HL-60/S4 (cell line): ENCODE measurements around the gene SSRP1.
"Not testable (repeated sequence)": the region's sequence is repeated elsewhere in the genome, so short reads cannot be mapped to it uniquely, and the experiment has no call there.

Experiments
- in situ Hi-C: fragments of 300-500 bp; cut with MboI; formaldehyde crosslinking; loops from 2 replicates; pipeline ENCODE4 v1.14.3; 2022; ENCODE audit warnings: low sequenced_read_pairs

SSRP1 gene, protein sequence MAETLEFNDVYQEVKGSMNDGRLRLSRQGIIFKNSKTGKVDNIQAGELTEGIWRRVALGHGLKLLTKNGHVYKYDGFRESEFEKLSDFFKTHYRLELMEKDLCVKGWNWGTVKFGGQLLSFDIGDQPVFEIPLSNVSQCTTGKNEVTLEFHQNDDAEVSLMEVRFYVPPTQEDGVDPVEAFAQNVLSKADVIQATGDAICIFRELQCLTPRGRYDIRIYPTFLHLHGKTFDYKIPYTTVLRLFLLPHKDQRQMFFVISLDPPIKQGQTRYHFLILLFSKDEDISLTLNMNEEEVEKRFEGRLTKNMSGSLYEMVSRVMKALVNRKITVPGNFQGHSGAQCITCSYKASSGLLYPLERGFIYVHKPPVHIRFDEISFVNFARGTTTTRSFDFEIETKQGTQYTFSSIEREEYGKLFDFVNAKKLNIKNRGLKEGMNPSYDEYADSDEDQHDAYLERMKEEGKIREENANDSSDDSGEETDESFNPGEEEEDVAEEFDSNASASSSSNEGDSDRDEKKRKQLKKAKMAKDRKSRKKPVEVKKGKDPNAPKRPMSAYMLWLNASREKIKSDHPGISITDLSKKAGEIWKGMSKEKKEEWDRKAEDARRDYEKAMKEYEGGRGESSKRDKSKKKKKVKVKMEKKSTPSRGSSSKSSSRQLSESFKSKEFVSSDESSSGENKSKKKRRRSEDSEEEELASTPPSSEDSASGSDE

DNA sequence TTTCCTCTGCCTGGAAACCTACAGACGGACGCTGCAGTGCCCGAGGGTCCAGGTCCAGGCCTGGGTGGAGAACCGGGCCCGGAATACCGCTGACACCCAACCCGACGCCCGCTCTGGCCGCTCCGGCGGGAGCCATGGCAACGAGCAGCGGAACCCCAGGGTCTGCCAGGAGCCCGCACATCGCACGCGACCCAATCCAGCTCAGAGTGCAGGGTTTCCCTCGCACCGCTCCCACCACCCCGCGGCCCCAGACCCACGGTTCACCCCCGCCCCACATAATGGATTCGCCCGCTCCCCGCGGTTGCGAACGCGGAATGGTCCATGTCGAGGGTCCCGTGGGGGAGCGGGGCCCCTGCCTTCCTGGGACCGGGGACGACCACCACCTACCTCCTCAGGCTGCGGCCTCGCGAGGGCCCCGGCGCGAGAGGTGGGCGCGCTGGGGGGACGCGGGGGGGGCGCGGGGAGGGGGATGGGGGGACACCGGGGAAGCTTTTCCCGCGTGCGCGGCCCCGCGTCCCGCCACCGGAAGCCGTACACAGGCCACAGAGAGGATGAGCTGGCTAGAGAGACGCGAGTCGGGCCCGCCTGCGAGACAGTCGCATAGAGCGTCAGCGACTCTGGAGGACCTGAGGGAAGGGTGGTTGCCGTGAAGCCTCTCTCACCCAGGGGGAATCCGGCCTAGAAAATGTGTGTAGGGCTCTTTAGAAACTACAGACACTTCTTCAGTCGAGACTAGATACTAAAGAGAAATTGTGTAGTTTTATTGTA is at the start of gene SSRP1:
Gene SSRP1, minus strand, starts transcription at position 550 of the 768 bp plus-strand sequence. CDS start 771 bp downstream, outside the sequence.
- in situ Hi-C loops = no loop called here

DNA sequence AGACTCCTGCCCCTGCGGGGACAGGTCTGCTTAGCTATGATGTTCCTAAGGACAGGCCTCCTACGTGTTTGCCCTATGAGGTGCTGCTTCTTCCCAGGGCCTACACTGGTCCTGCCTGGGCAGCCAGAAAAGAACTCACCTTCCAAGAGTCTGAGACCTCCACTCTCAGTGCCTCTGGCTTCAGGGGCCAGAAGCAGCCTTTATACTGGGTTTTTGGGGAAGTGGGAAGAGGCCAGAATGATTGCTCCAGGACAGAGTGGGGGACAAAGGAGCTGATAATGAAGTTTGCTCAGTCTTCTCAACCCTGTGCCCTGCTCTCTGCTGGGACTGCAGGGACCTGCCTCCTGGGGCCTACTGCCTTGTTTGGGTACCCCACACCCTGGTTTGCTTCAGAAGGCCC is 45.3 kb upstream of the SSRP1 start, which contains the start of gene PRG3:
Gene PRG3, minus strand, starts transcription at position 176 of the 400 bp plus-strand sequence. CDS start 442 bp downstream, outside the sequence.
- in situ Hi-C loops = no loop called here

DNA sequence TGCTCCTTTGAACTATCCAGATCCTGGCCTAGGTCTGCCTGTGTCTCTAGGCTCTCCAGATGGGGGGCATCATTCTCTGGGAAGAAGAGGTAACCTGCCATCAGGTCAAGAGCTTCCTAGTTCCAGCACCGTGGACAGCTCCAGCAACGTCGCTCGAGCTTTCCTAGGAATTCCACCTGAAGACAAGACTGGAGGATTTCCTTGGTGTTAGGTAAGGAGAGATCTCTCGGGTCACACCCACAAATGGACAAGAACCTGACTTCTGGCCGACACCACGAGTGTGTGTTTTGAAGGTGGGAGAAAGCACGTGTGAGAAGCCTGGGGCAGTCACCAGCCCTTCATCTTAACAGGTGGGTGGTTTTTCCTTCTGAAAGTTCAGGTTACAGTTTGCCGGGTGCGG is 44.0 kb upstream of the SSRP1 start:
- in situ Hi-C loops = no loop called here

GRCh38 chr11:57378186-57378585 is 42.5 kb upstream of the SSRP1 start:
- in situ Hi-C loops = no loop called here

DNA sequence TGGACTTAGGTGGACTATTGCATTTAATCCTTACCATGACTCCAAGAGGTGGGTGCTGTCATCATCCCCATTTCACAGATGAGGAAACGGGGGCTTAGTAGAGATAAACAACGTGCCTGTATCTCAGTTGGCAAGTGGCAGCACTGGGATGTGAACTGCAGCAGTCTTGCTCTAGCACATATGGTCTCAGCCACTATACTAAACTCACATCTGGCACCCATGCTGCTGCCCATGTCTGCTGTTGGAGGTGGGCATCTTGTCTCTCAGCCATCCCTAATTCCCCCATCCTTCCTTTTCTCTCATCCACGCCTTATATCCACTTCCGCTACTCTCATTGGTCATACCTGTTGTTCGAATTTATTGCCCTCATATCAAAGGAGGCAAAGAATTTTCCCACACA is 41.4 kb upstream of the SSRP1 start:
- in situ Hi-C loops = no loop called here

GRCh38 chr11:57376095-57377090 is 40.7 kb upstream of the SSRP1 start:
- in situ Hi-C loops = no loop called here

GRCh38 chr11:57375490-57375889 is 39.8 kb upstream of the SSRP1 start:
- in situ Hi-C loops = no loop called here

DNA sequence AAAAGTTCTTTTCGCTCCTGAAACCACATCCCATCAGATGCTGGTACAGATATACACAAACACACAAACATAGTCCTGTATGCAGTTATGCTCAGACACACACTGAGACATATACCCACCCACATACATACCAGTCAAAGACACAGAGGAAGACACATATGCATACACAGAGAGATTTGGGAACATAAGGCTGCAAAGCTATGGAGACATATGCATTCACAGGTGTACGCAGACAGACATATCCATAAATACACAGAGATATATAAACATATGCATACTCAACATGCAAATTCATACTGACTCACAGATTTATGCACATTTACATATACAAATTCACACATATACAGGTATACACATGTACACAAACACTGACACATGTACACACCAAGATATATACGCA is 39.3 kb upstream of the SSRP1 start:
- in situ Hi-C loops = no loop called here

DNA sequence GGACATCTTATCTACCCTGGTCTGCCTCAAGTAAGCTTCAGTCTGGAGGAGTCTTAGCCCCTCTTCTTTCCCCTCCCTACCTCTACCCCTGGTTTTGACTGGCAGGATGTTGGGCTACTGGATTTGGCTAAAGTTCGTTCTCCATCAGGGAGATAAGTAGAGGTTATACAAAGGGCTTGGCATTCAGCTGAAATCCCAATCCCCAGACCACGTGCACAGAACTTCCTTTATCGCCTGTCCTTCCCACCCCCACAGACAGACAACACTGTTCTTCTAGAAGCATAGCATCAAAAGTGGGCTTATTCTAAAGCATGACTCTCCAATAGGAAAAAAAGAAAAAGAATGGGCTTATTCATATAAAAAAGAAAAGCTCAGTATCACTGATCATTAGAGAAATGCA is 37.5 kb upstream of the SSRP1 start:
- in situ Hi-C loops = no loop called here

GRCh38 chr11:57370941-57371340 is 35.2 kb upstream of the SSRP1 start:
- in situ Hi-C loops = no loop called here

- in situ Hi-C loops = no loop called here
Observed at GRCh38 chr11:57370251-57370650, 34.6 kb upstream of the SSRP1 start.

DNA sequence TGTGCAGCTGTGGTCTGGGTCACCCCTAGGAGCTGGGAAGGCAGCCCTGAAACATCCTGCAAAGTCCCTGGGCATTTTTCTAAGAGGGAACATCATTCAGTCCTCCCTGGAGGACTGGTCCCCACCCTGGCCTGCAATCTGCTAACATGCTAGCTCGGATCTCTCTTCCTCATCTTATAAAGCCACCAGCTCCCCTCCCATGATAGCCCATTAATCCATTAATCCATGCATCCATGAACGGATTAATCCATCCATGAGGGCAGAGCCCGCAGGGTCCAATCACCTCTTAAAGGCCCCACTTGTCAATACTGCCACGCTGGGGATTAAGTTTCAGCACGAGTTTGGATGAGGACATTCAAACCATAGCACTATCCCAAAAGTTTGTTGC is 33.1 kb upstream of the SSRP1 start:
- in situ Hi-C loops = no loop called here

DNA sequence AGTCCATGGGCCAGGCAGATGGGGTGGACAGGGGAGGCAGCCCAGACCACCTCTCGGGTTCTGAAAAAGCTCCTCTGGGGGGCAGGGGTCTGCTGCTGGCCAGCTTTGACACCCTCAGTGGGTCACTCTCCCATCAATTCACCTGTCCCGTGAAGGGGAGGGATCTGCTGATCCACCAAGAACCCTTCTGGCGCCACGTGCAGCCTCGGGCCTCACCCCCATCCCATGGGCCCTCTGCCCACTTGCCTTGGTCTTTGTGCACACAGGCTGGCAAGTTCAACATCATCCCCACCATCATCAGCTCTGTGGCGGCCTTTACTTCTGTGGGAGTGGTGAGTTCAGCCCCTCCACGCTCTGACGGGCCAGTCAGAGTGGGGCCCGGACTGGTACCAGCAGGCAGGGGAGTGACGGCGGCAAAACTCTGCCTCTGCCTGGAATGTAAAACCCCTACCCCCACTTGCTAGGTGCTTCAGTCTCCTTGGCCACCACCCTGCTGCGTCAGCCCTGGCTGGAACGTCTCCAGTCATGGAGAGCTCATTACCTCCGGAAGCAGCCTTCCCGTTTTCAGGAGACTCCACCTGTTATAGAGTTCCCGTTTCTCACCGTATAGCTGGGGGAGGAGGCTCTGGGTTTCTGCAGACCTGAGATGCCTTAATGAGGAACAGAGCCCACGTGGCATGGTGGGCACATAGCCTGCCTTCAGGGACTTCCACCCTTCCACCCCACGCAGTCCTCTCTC is 32.6 kb upstream of the SSRP1 start:
- in situ Hi-C loops = no loop called here

DNA sequence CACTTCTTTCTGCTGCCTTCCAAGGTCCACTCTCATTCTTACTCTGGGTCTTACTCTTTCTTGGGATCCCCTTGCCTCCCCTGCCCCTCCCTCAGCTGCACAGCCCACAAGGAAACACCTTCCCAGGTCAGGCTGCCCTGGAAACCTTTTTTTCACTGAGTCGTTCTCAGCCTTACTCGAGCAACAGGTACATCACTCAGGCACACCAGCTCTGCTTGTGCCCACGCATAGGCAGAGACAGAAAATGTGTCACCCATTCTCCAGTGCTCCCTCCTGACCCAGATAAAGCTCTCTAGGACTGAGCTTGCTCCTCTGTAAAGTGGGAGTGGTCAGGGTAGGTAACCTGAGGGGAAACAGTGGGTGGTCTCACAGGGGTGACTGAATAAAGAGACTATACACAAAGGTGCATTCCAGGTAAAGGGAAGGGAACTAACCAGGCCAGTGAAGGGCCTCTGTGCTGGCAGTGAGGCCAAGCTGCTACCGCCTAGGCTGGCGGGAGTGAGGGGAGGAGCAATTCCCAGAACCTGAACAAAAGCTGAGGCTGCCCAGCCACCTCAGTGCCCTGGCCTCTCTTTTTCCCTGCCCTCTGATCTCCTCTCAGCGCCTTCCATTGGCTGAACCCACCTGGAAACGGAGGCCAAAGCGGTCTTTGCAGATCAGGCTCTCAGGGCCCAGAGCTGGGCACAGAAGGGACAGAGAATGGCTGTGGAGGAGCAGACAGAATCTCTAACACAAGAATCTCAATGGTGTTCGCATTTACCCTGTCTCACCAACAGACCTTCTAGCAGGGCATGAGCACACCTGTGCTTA is 29.4 kb upstream of the SSRP1 start:
- in situ Hi-C loops = no loop called here

DNA sequence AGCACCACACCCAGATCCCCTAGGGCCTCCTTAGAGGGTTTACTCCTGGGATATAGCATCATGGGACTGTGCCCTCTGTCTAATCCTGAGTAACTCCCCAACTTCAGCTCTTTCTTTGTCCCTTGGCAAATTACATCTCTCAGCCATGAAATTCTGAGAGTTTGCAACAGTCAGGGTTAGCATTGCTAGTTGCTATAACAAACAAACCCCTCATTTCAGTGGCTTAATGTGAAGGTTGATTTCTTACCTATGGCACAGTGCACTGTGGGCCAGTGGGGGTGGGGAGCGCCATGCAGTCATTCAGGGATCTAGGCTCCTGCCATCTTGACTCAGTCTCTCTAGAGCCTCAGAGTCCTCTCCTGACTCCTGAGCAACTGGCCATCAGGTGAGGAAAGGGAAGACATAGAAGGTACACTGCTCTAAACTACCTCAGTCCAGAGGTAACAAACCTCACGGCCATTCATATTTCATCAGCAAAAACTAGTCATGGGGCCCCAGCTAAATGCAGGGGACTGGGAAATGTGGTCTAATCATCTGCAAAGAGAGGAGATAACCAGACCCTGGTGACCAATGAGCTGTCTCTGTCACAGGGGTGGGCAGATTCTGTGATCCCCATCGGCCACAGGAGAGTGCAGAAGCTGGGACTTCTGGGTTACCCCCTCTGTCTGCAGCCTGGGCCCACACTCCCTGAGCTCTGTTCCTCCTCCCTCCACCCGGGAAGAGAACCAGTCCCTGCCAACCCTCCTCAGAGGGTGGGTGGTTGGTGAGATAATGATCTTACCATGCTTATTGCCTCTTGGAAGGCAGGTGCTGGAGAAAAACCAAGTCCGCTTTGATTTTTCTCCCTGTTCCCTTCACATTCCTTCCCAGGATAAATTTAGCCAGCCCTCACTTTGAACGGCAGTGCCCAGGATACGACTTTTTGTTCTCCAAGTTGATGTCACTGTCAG is 27.7 kb upstream of the SSRP1 start:
- in situ Hi-C loops = no loop called here

- in situ Hi-C loops = no loop called here
Observed at GRCh38 chr11:57361926-57362325, 26.2 kb upstream of the SSRP1 start.

DNA sequence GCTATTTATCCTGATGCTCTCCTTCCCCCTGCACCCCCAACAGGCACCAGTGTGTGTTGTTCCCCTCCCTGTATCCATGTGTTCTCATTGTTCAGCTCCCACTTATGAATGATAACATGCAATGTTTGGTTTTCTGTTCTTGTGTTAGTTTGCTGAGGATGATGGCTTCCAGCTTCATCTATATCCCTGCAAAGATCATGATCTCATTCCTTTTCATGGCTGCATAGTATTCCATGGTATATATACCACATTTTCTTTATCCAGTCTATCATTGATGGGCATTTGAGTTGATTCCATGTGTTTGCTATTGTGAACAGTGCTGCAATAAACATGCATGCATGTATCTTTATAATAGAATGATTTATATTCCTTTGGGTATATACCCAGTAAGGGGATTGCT is 25.7 kb upstream of the SSRP1 start:
- in situ Hi-C loops = not testable (repeated sequence)

- in situ Hi-C loops = no loop called here
Observed at GRCh38 chr11:57360991-57361390, 25.3 kb upstream of the SSRP1 start.
